Fibroblast of pulmonary artery (primary cell): Measurements from ENCODE around the gene SDK1.

ENCODE experiments used
- DNase-seq: peaks from one replicate; pipeline ENCODE4 v3.0.0-alpha.2; 2010; ENCODE audit warnings: low read depth
- H3K4me3 ChIP-seq: replicated peaks from 2 replicates; pipeline ENCODE4 v1.5.1; 2011; ENCODE audit warnings: low read depth, mild to moderate bottlenecking, control low read depth, low read length, moderate library complexity
- TF ChIP-seq, protein P1 (sequence below): IDR thresholded peaks from 2 replicates; pipeline ENCODE4 v1.5.1; 2011; ENCODE audit warnings: mild to moderate bottlenecking, control low read depth, low read length, inconsistent platforms; ENCODE audit errors: missing control alignments

Gene SDK1

DNA sequence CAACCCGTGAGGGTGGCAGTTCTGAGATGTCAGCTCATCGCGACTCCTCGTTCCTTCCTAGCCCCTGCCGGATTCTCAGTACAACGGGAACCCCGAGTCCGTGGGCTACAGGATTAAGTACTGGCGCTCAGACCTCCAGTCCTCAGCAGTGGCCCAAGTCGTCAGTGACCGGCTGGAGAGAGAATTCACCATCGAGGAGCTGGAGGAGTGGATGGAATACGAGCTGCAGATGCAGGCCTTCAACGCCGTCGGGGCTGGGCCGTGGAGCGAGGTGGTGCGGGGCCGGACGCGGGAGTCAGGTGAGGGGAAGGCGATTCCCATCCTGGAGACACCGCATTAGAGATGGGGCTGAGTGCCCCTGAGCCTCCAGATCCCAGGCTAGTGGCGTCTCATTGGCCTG lies 812.9 kb downstream of the SDK1 start:
- H3K4me3 ChIP-seq = no peak overlapping the region
- no peak for DNase-seq
- TF ChIP-seq, protein P1, sequence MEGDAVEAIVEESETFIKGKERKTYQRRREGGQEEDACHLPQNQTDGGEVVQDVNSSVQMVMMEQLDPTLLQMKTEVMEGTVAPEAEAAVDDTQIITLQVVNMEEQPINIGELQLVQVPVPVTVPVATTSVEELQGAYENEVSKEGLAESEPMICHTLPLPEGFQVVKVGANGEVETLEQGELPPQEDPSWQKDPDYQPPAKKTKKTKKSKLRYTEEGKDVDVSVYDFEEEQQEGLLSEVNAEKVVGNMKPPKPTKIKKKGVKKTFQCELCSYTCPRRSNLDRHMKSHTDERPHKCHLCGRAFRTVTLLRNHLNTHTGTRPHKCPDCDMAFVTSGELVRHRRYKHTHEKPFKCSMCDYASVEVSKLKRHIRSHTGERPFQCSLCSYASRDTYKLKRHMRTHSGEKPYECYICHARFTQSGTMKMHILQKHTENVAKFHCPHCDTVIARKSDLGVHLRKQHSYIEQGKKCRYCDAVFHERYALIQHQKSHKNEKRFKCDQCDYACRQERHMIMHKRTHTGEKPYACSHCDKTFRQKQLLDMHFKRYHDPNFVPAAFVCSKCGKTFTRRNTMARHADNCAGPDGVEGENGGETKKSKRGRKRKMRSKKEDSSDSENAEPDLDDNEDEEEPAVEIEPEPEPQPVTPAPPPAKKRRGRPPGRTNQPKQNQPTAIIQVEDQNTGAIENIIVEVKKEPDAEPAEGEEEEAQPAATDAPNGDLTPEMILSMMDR = no peak

DNA sequence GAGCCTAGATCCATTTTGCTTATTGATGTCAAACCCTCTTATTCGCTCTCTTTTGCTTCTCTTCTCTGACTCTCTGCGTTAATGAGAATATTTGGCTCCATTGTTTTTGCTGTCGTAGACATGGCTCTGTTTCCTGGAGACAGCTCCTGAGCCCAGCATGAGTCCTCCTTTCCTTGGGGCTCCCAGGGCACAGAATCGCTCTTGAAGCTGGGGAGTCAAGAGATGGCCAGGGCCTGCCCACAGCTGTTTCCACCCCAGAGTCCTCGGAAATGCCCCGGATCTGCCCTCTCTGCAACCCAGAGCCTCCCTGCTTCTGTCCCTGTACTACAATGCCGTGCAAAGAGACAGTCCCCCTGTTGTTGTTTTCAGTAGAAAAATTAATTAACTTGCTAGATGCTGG lies 814.4 kb downstream of the SDK1 start:
- TF ChIP-seq, protein P1 = no peak
- no peak for DNase-seq
- no peak overlapping the region for H3K4me3 ChIP-seq

DNA sequence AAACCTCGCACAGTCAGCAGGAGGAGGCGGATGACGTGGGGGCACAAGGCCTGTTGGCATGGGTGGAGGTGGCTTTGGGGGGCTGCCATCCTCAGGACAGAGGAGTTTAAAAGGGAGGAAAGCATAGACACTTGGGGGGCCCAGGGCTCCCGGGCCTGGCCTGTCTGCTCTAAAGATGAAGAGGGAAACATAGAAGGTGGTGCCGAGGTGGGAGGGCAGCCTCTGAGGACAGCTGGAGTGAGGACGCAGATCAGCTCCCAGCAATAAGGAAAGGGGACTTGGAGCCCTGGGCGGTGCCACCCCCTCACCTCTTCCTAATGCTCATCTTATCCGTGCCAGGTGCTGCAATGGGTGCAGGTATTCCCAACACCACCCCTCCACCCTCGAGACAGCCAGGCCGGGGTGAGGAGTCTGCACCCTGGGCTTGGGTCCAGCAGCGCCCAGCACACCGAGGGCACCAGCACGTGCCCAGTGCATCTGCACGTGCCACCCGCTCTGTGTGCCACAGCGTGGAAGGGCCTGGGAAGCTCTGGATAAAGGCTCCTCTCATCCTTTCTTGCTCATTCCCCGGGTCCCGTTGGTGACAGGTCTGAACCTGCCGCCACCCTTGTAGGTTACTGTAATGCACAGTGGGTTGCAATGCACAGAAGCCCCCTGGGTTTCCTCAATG lies 815.0 kb downstream of the SDK1 start:
- no peak overlapping the region for H3K4me3 ChIP-seq
- TF ChIP-seq, protein P1 = no peak
- no peak for DNase-seq

DNA sequence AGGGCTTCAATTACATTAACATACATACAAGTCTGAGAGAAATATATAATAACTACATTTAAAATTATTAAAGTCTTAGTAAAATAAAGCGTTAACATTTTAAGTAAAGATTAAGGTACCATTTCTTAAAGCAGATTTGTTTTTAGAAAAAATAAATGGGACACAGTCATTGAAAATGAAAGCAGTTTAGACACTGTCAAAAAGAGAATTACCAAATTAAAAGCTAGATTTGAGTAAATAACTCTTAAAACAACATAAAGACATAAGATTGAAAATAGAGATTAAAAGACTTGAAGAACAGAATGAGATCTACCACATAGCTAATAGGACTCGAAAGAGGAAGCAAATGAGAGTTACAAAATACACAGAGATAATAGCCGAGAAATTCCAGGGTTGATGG lies 818.8 kb downstream of the SDK1 start:
- H3K4me3 ChIP-seq = no peak overlapping the region
- TF ChIP-seq, protein P1 = no peak
- no peak for DNase-seq

DNA sequence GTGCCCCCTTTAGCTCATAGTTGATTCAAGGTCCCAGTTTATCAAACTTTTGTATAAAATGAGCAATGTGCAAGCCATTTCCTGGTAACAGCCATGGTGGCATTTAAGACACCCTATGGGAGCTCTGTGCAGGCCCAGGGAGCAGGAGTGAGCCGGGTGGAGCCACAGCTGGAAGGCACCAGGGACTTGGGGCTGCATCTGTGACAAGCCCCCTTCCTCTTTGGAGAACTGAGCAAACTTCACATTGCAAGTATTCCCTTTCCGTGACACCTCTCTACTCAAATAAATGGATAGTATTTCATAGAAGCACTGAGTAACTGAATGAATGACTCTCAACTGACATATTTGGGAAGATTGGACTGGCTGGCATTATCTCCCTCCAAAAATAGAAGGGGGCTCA lies 822.3 kb downstream of the SDK1 start:
- H3K4me3 ChIP-seq = no peak overlapping the region
- DNase-seq = no peak
- TF ChIP-seq, protein P1 = no peak

DNA sequence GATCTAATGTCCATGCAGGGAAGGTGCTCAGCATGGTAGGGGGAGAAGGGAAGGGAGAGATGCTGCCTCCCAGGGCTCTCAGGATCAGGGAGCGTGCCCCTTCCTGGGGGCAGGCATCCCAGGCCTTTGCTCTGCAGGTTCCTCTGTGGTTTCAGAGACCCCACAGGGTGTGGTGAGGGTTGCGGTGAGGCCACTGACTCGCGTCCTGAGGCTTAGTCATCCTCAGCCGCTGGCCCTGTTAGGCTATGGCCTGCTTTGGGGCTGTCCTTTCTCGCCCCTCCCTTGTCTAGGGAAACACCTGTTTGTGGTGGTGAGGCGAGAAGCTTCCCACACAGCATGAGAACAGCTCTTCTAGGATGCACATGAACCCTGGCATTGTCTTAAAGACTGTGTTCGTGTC lies 822.8 kb downstream of the SDK1 start:
- H3K4me3 ChIP-seq = no peak overlapping the region
- DNase-seq = no peak
- TF ChIP-seq, protein P1 = no peak
